Nephron (organoid): ENCODE measurements around the gene HYLS1.

Source experiments
- H3K27ac Mint-ChIP-seq, 3 experiments: 2 replicates each; pipeline ENCODE4 v1.8.0; 2020; ENCODE audit warnings: mixed read lengths in 3 of 3, mild to moderate bottlenecking in 2 of 3, moderate library complexity in 1 of 3
- H3K27me3 Mint-ChIP-seq: 2 replicates; pipeline ENCODE4 v1.8.0; 2021; ENCODE audit warnings: low read depth, mild to moderate bottlenecking, moderate library complexity, mixed read lengths
- H3K36me3 Mint-ChIP-seq: 2 replicates; pipeline ENCODE4 v1.8.0; 2020; ENCODE audit warnings: low read depth, mixed read lengths
- H3K4me1 Mint-ChIP-seq: 2 replicates; pipeline ENCODE4 v1.8.0; 2020; ENCODE audit warnings: mixed read lengths
- H3K4me3 Mint-ChIP-seq, 3 experiments: 2 replicates each; pipeline ENCODE4 v1.8.0; 2020; ENCODE audit warnings: mild to moderate bottlenecking in 3 of 3, mixed read lengths in 3 of 3, moderate library complexity in 2 of 3
- H3K9me3 Mint-ChIP-seq: 2 replicates; pipeline ENCODE4 v1.8.0; 2020; ENCODE audit warnings: mixed read lengths
- CTCF ChIP-seq, 3 experiments: fragments of 200-600 bp; sonication (generic); IDR thresholded peaks; one replicate each; pipeline ENCODE4 v1.5.0; 2021; ENCODE audit warnings: antibody characterized with exemption in 3 of 3; ENCODE audit not compliant: unreplicated experiment in 3 of 3

The HYLS1 gene

GRCh38 chr11:125916683-125917347, 29.3 kb downstream of the HYLS1 start:
- H3K9me3 Mint-ChIP-seq: no peaks in the 10 kb centered on the region
- H3K4me1 Mint-ChIP-seq: no peaks in the 10 kb centered on the region
- no peaks in the 10 kb centered on the region for H3K36me3 Mint-ChIP-seq
- no peak overlapping the region for H3K4me3 Mint-ChIP-seq
- no peak overlapping the region for H3K27ac Mint-ChIP-seq
- TF ChIP-seq CTCF (IDR thresholded peaks at IDR 0.05; ENCODE audit: unreplicated experiment in 3 of 3): no peak
- peaks cover 17% of the 10 kb centered on the region for H3K27me3 Mint-ChIP-seq

GRCh38 chr11:125918140-125918840, 30.8 kb downstream of the HYLS1 start:
- Mint-ChIP-seq H3K4me1 (peaks cover 5% of the 10 kb centered on the region), H3K27ac (no peak overlapping the region), H3K9me3 (no peaks in the 10 kb centered on the region), H3K36me3 (no peaks in the 10 kb centered on the region), H3K27me3 (peaks cover 22% of the 10 kb centered on the region), H3K4me3 (no peak overlapping the region)
- no peak for TF ChIP-seq CTCF (IDR thresholded peaks at IDR 0.05; ENCODE audit: unreplicated experiment in 3 of 3)

- H3K4me3 Mint-ChIP-seq: no peak overlapping the region
- H3K27me3 Mint-ChIP-seq: peaks cover 20% of the 10 kb centered on the region
- TF ChIP-seq CTCF (IDR thresholded peaks at IDR 0.05; ENCODE audit: unreplicated experiment in 3 of 3): no peak
- H3K9me3 Mint-ChIP-seq: no peaks in the 10 kb centered on the region
- H3K27ac Mint-ChIP-seq: no peak overlapping the region
- H3K4me1 Mint-ChIP-seq: peaks cover 20% of the 10 kb centered on the region
- H3K36me3 Mint-ChIP-seq: no peaks in the 10 kb centered on the region
These were observed 33.6 kb downstream of the HYLS1 start for GRCh38 chr11:125921042-125921441.

GRCh38 chr11:125922156-125922555, 34.7 kb downstream of the HYLS1 start:
- Mint-ChIP-seq H3K4me3 (no peak overlapping the region), H3K36me3 (no peaks in the 10 kb centered on the region), H3K27me3 (peaks cover 12% of the 10 kb centered on the region), H3K4me1 (peaks cover 30% of the 10 kb centered on the region), H3K9me3 (no peaks in the 10 kb centered on the region), H3K27ac (no peak overlapping the region)
- TF ChIP-seq CTCF (IDR thresholded peaks at IDR 0.05; ENCODE audit: unreplicated experiment in 3 of 3): no peak

DNA sequence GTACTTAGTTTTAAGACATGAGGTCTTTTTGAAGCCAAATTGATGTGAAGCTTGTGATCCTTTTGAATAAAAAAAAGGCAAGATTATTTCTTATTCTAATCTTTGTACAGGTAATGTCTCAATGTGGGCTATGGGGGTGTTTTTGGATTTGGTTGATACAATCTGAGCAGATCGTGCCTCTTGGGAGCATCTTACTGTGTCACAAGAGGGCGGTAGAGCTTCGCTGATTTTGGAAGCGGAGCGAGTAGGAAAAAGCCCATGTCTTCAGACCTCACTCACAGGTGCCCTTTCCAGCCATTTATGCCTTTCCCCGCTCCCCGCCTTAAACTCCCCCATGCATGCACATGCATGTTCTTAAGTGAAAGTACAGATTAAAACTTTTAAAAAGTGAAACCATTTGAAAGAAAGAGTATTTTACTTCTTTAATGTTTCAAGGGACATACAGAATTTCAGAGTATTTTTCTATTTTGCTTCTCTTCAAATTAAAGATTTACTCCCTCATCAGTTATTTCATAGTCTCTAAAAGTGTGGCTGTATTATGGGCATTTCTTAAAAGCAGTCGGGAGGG, 35.6 kb downstream of the HYLS1 start:
- Mint-ChIP-seq H3K4me1 (peaks cover 32% of the 10 kb centered on the region), H3K4me3 (no peak overlapping the region), H3K36me3 (no peaks in the 10 kb centered on the region), H3K9me3 (no peaks in the 10 kb centered on the region), H3K27ac (peak overlapping the region in 2 of 3 experiments; percentile 1 to 15), H3K27me3 (peaks cover 10% of the 10 kb centered on the region)
- peak; percentile 89 to 92 (median 91) for TF ChIP-seq CTCF (IDR thresholded peaks at IDR 0.05; ENCODE audit: unreplicated experiment in 3 of 3)
